GM21390 (cell line): ENCODE measurements around the gene CNTLN.
"Not testable (repeated sequence)": the region's sequence is repeated elsewhere in the genome, so short reads cannot be mapped to it uniquely, and the experiment has no call there.

Experiments used
- ATAC-seq: cut with Tn5 transposase; IDR thresholded peaks from one replicate; pipeline ENCODE4 v1.9.1; 2021; ENCODE audit not compliant: unreplicated experiment

CNTLN gene

GRCh38 chr9:17171309-17172094 lies 36.7 kb downstream of the CNTLN start:
- no peak for ATAC-seq

- ATAC-seq: not testable (repeated sequence)
Measured at GRCh38 chr9:17177496-17177895, 42.7 kb downstream of the CNTLN start.

GRCh38 chr9:17185481-17186029 lies 50.7 kb downstream of the CNTLN start:
- ATAC-seq: no peak

- no peak for ATAC-seq
Measured at GRCh38 chr9:17191082-17191481, 56.2 kb downstream of the CNTLN start.

GRCh38 chr9:17204611-17205152 lies 69.8 kb downstream of the CNTLN start:
- ATAC-seq: no peak

GRCh38 chr9:17216011-17216410 lies 81.2 kb downstream of the CNTLN start:
- ATAC-seq: no peak

GRCh38 chr9:17216646-17217045 lies 81.8 kb downstream of the CNTLN start:
- ATAC-seq: no peak

- ATAC-seq: no peak
Measured at GRCh38 chr9:17217272-17217671, 82.4 kb downstream of the CNTLN start.

GRCh38 chr9:17219261-17219660 lies 84.4 kb downstream of the CNTLN start:
- ATAC-seq: no peak

- no peak for ATAC-seq
Measured at GRCh38 chr9:17222932-17223331, 88.1 kb downstream of the CNTLN start.

- no peak for ATAC-seq
Measured at GRCh38 chr9:17225407-17225806, 90.6 kb downstream of the CNTLN start.

- no peak for ATAC-seq
Measured at GRCh38 chr9:17229945-17230560, 95.2 kb downstream of the CNTLN start.

- ATAC-seq: no peak
Measured at GRCh38 chr9:17230646-17231045, 95.8 kb downstream of the CNTLN start.

GRCh38 chr9:17236147-17236546 lies 101.3 kb downstream of the CNTLN start:
- ATAC-seq: no peak

- no peak for ATAC-seq
Measured at GRCh38 chr9:17246770-17247169, 111.9 kb downstream of the CNTLN start.

GRCh38 chr9:17251100-17251499 lies 116.3 kb downstream of the CNTLN start:
- no peak for ATAC-seq

- ATAC-seq: not testable (repeated sequence)
Measured at GRCh38 chr9:17268531-17269188, 133.8 kb downstream of the CNTLN start.

- no peak for ATAC-seq
Measured at GRCh38 chr9:17269799-17270198, 135.0 kb downstream of the CNTLN start.

- ATAC-seq: peak; percentile 76
Measured at GRCh38 chr9:17272536-17272935, 137.7 kb downstream of the CNTLN start.

GRCh38 chr9:17280350-17281012 lies 145.6 kb downstream of the CNTLN start:
- no peak for ATAC-seq

- ATAC-seq: not testable (repeated sequence)
Measured at GRCh38 chr9:17290673-17291072, 155.8 kb downstream of the CNTLN start.
